Measurements from ENCODE around the gene RPTOR. TPM values are rescaled to one million over a fixed set of nuclear protein-coding genes. Genes with fewer than 3 reads are reported as not detected.

The RPTOR gene
- total and polyA plus RNA-seq, 10 of the 15 experiments (the other 5 are each of a cell fraction or from before 2014, with no cell fraction given) = 0.18 to 32.1 (median 7.8) TPM

DNA sequence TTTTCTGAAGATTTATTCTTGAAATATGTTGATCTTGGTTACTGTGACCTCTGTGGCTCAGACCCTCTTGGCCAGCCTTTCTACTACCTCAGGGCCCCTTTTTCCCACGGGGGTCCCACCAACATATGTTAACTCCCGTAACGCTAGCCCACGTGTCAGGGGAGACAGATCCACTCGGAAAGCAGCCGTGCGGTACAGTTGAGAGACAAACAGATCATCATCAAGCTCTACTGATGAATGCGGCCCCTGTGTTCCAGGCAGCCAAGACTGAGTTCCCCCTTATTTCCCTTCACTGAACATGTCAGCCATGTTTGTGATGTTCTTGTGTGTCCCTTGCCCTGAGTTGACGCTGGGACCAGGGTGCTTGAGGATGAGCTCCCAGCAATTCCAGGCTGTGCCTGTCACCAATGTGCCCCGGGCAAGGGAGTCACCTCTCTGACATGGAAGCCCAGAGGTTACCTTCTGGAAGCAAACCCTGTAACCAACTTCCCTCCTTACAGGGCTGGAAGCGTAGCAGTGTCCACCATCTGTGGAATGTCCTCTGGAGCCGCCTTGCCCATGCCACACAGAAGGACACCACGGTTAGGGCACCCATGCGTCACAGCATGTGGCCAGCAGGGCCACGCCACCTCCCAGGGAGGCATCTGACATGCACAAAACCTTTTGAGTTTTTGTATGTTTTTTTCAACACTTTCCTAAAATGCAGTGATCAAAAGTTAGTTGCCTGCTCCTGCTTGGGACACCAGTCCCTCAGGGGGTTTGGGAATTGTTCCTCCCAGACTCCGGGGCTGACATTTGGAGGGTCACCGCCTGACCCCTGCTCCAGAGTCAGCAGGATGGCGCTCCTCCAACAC lies 253.3 kb downstream of the RPTOR start (continued):
- TF ChIP-seq, protein P1, sequence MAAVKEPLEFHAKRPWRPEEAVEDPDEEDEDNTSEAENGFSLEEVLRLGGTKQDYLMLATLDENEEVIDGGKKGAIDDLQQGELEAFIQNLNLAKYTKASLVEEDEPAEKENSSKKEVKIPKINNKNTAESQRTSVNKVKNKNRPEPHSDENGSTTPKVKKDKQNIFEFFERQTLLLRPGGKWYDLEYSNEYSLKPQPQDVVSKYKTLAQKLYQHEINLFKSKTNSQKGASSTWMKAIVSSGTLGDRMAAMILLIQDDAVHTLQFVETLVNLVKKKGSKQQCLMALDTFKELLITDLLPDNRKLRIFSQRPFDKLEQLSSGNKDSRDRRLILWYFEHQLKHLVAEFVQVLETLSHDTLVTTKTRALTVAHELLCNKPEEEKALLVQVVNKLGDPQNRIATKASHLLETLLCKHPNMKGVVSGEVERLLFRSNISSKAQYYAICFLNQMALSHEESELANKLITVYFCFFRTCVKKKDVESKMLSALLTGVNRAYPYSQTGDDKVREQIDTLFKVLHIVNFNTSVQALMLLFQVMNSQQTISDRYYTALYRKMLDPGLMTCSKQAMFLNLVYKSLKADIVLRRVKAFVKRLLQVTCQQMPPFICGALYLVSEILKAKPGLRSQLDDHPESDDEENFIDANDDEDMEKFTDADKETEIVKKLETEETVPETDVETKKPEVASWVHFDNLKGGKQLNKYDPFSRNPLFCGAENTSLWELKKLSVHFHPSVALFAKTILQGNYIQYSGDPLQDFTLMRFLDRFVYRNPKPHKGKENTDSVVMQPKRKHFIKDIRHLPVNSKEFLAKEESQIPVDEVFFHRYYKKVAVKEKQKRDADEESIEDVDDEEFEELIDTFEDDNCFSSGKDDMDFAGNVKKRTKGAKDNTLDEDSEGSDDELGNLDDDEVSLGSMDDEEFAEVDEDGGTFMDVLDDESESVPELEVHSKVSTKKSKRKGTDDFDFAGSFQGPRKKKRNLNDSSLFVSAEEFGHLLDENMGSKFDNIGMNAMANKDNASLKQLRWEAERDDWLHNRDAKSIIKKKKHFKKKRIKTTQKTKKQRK (IDR thresholded peaks at IDR 0.05; ENCODE audit: low read depth, low read length) = no peak
- TF ChIP-seq, protein P2, sequence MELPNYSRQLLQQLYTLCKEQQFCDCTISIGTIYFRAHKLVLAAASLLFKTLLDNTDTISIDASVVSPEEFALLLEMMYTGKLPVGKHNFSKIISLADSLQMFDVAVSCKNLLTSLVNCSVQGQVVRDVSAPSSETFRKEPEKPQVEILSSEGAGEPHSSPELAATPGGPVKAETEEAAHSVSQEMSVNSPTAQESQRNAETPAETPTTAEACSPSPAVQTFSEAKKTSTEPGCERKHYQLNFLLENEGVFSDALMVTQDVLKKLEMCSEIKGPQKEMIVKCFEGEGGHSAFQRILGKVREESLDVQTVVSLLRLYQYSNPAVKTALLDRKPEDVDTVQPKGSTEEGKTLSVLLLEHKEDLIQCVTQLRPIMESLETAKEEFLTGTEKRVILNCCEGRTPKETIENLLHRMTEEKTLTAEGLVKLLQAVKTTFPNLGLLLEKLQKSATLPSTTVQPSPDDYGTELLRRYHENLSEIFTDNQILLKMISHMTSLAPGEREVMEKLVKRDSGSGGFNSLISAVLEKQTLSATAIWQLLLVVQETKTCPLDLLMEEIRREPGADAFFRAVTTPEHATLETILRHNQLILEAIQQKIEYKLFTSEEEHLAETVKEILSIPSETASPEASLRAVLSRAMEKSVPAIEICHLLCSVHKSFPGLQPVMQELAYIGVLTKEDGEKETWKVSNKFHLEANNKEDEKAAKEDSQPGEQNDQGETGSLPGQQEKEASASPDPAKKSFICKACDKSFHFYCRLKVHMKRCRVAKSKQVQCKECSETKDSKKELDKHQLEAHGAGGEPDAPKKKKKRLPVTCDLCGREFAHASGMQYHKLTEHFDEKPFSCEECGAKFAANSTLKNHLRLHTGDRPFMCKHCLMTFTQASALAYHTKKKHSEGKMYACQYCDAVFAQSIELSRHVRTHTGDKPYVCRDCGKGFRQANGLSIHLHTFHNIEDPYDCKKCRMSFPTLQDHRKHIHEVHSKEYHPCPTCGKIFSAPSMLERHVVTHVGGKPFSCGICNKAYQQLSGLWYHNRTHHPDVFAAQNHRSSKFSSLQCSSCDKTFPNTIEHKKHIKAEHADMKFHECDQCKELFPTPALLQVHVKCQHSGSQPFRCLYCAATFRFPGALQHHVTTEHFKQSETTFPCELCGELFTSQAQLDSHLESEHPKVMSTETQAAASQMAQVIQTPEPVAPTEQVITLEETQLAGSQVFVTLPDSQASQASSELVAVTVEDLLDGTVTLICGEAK (IDR thresholded peaks at IDR 0.05; ENCODE audit: borderline replicate concordance) = no peak
- TF ChIP-seq CHD1 (IDR thresholded peaks at IDR 0.05; ENCODE audit: low read depth, low read length) (no peak), MEF2B (IDR thresholded peaks at IDR 0.05; ENCODE audit: partially characterized antibody, poor library complexity, severe bottlenecking) (no peak), CEBPB (IDR thresholded peaks at IDR 0.05; ENCODE audit: borderline replicate concordance in 1 of 2, low read depth in 2 of 2, low read length in 2 of 2) (no peak), TCF7 (IDR thresholded peaks at IDR 0.05; ENCODE audit: borderline replicate concordance) (no peak), CHD4 (IDR thresholded peaks at IDR 0.05) (no peak)
